ENCODE results near the gene GALNTL6. TPM values are rescaled to one million over a fixed set of nuclear protein-coding genes. Genes with fewer than 3 reads are reported as not detected.

GALNTL6 gene
- total and polyA plus RNA-seq, 2 donors (not counting 1 experiment from before 2014, with no cell fraction given): 0.99 to 1.1 TPM

- 89% methylated on average over 1 of the region's 1 CpG for WGBS (ENCODE audit: insufficient coverage)
- no peaks in the 10 kb centered on the region for H3K4me1 ChIP-seq (ENCODE audit: control insufficient read depth in 2 of 2, insufficient read depth in 2 of 2, low read length in 2 of 2)
- CTCF ChIA-PET: no interaction called here
- no peak overlapping the region for H3K4me3 ChIP-seq (ENCODE audit: control extremely low read depth in 1 of 5, extremely low read depth in 1 of 5, insufficient read depth in 1 of 5, low read depth in 2 of 5, low read length in 4 of 5)
- H3K9ac ChIP-seq (ENCODE audit: low read length): no peak overlapping the region
- Mint-ChIP-seq H3K27ac (no peak overlapping the region), H3K4me1 (peaks cover 2% of the 10 kb centered on the region), H3K27me3 (no peaks in the 10 kb centered on the region), H3K4me3 (no peak overlapping the region), H3K9me3 (ENCODE audit: insufficient read depth) (no peaks in the 10 kb centered on the region)
- no peak overlapping the region for H3K27ac ChIP-seq (ENCODE audit: low read length in 2 of 2)
- no peak for TF ChIP-seq EZH2 (IDR thresholded peaks at IDR 0.05; ENCODE audit: borderline replicate concordance, insufficient read depth, low read depth, low read length, poor library complexity, severe bottlenecking)
- TF ChIP-seq CTCF (IDR thresholded peaks at IDR 0.05): no peak
- H2AFZ ChIP-seq (ENCODE audit: insufficient read depth, low read depth, low read length, poor library complexity, severe bottlenecking): no peak overlapping the region
- intact Hi-C loops (cut with micrococcal nuclease): no loop called here
- DNase-seq: no peak
- no peaks in the 10 kb centered on the region for H3K9me3 ChIP-seq (ENCODE audit: control extremely low read depth in 1 of 3, control insufficient read depth in 2 of 3, insufficient read depth in 1 of 3, low read length in 2 of 3)
- POLR2A ChIA-PET: no interaction called here
- H3K36me3 ChIP-seq (replicated peaks in 1 of 2; ENCODE audit: control extremely low read depth in 1 of 2, control insufficient read depth in 1 of 2, extremely low read depth in 1 of 2, insufficient read depth in 2 of 2, low read length in 1 of 2): no peaks in the 10 kb centered on the region
- H3K79me2 ChIP-seq (ENCODE audit: control insufficient read depth, insufficient read depth, low read length): no peaks in the 10 kb centered on the region
- H4K20me1 ChIP-seq (ENCODE audit: control insufficient read depth, insufficient read depth, low read length, poor library complexity, severe bottlenecking): no peaks in the 10 kb centered on the region
- no peaks in the 10 kb centered on the region for H3K27me3 ChIP-seq (replicated peaks in 1 of 4; ENCODE audit: control extremely low read depth in 1 of 4, control insufficient read depth in 3 of 4, insufficient read depth in 4 of 4, low read length in 3 of 4)
- no peak overlapping the region for H3K4me2 ChIP-seq (replicated peaks; ENCODE audit: low read depth, low read length, poor library complexity, severe bottlenecking)
- ATAC-seq (ENCODE audit: low read depth): no peak
Observed at GRCh38 chr4:172011196-172011595, 198.0 kb downstream of the GALNTL6 start.

- intact Hi-C loops (cut with micrococcal nuclease): no loop called here
- Histone ChIP-seq H3K79me2 (ENCODE audit: control insufficient read depth, insufficient read depth, low read length) (no peaks in the 10 kb centered on the region), H2AFZ (ENCODE audit: insufficient read depth, low read depth, low read length, poor library complexity, severe bottlenecking) (no peak overlapping the region), H4K20me1 (ENCODE audit: control insufficient read depth, insufficient read depth, low read length, poor library complexity, severe bottlenecking) (no peaks in the 10 kb centered on the region), H3K9me3 (ENCODE audit: control extremely low read depth in 1 of 3, control insufficient read depth in 2 of 3, insufficient read depth in 1 of 3, low read length in 2 of 3) (no peaks in the 10 kb centered on the region), H3K27me3 (replicated peaks in 1 of 4; ENCODE audit: control extremely low read depth in 1 of 4, control insufficient read depth in 3 of 4, insufficient read depth in 4 of 4, low read length in 3 of 4) (no peaks in the 10 kb centered on the region), H3K27ac (ENCODE audit: low read length in 2 of 2) (no peak overlapping the region), H3K4me1 (ENCODE audit: control insufficient read depth in 2 of 2, insufficient read depth in 2 of 2, low read length in 2 of 2) (no peaks in the 10 kb centered on the region), H3K4me2 (replicated peaks; ENCODE audit: low read depth, low read length, poor library complexity, severe bottlenecking) (no peak overlapping the region), H3K4me3 (ENCODE audit: control extremely low read depth in 1 of 5, extremely low read depth in 1 of 5, insufficient read depth in 1 of 5, low read depth in 2 of 5, low read length in 4 of 5) (no peak overlapping the region), H3K9ac (ENCODE audit: low read length) (no peak overlapping the region), H3K36me3 (replicated peaks in 1 of 2; ENCODE audit: control extremely low read depth in 1 of 2, control insufficient read depth in 1 of 2, extremely low read depth in 1 of 2, insufficient read depth in 2 of 2, low read length in 1 of 2) (no peaks in the 10 kb centered on the region)
- H3K4me3 Mint-ChIP-seq: no peak overlapping the region
- no peaks in the 10 kb centered on the region for H3K27me3 Mint-ChIP-seq
- ATAC-seq (ENCODE audit: low read depth) (no peak), DNase-seq (no peak)
- H3K9me3 Mint-ChIP-seq (ENCODE audit: insufficient read depth): no peaks in the 10 kb centered on the region
- 85% methylated on average over 1 of the region's 1 CpG for WGBS (ENCODE audit: insufficient coverage)
- CTCF ChIA-PET: no interaction called here
- H3K4me1 Mint-ChIP-seq: no peaks in the 10 kb centered on the region
- no peak overlapping the region for H3K27ac Mint-ChIP-seq
- TF ChIP-seq EZH2 (IDR thresholded peaks at IDR 0.05; ENCODE audit: borderline replicate concordance, insufficient read depth, low read depth, low read length, poor library complexity, severe bottlenecking): no peak
- TF ChIP-seq CTCF (IDR thresholded peaks at IDR 0.05): no peak
- POLR2A ChIA-PET: no interaction called here
Observed at GRCh38 chr4:172018358-172018757, 205.2 kb downstream of the GALNTL6 start.
